Right lobe of liver (tissue), 6 donors: ENCODE results near the gene NRL. TPM values are rescaled to one million over a fixed set of nuclear protein-coding genes. Genes with fewer than 3 reads are reported as not detected.
"Not testable (repeated sequence)": the region's sequence is repeated elsewhere in the genome, so short reads cannot be mapped to it uniquely, and the experiment has no call there.

ENCODE experiments used
- ATAC-seq, 4 donors: fragments of 200-7000 bp; cut with Tn5 transposase; one replicate each; pipeline ENCODE4 v1.9.1; 2020; ENCODE audit warnings: mild to moderate bottlenecking in 4 of 4, moderate library complexity in 4 of 4
- DNase-seq, 3 donors: peaks; one replicate each; pipeline ENCODE4 v3.0.0-alpha.2; 2020
- H3K27ac ChIP-seq, 3 donors: fragments of 200-600 bp; one replicate each; pipeline ENCODE4 v1.8.0; 2022
- H3K27me3 ChIP-seq, 2 donors: fragments of 200-600 bp; one replicate each; pipeline ENCODE4 v1.8.0; 2022
- H3K36me3 ChIP-seq, 4 donors: fragments of 200-600 bp; sonication (generic) in 1 of 4; one replicate each; pipeline versions ENCODE4 v1.5.1 to v1.8.0; 2017 to 2022; ENCODE audit warnings: control low read depth in 1 of 4
- H3K4me1 ChIP-seq, 4 donors: fragments of 200-600 bp; sonication (generic) in 1 of 4; one replicate each; pipeline versions ENCODE4 v1.5.1 to v1.8.0; 2017 to 2022; ENCODE audit warnings: control low read depth in 1 of 4
- H3K4me3 ChIP-seq, 3 donors: fragments of 200-600 bp; one replicate each; pipeline ENCODE4 v1.8.0; 2022
- H3K9me3 ChIP-seq, 4 donors: fragments of 200-600 bp; sonication (generic) in 1 of 4; one replicate each; pipeline versions ENCODE4 v1.5.1 to v1.8.0; 2017 to 2022; ENCODE audit warnings: control low read depth in 1 of 4
- CTCF ChIP-seq, 4 donors: fragments of 200-600 bp in 3 of 4; fragments of 450-650 bp in 1 of 4; IDR thresholded peaks; one replicate each; pipeline versions ENCODE4 v1.5.1 to v1.8.0; 2016 to 2022; ENCODE audit warnings: antibody characterized with exemption in 4 of 4, mild to moderate bottlenecking in 2 of 4
- POLR2A ChIP-seq: fragments of 450-650 bp; IDR thresholded peaks from one replicate; pipeline ENCODE4 v1.6.1; 2017; ENCODE audit warnings: antibody characterized with exemption, mild to moderate bottlenecking
- WGBS: methylation state at CpG from one replicate; pipeline ENCODE4 v1.1.6; 2018; ENCODE audit warnings: low coverage, low lambda C conversion rate; ENCODE audit not compliant: insufficient coverage; ENCODE audit errors: missing lambda C conversion rate; 5-methylcytosine and 5-hydroxymethylcytosine counted together
- intact Hi-C, 2 donors: fragments of 100-400 bp; cut with DNase I; formaldehyde crosslinking; loops; one replicate each; pipeline versions ENCODE4 v1.11.2 to v1.14.1; 2022
- total RNA-seq, 6 experiments: library from RNA; depleted of rRNA in 2 of 6; stranded (reverse); fragments of >200 nt in 2 of 6; fragmentation: NEBNext Ultra II Directional in 3 of 6; extraction: Animal tissue kit (Norgen Biotek cat#: 25700) in 3 of 6; gene quantifications; one replicate each; pipeline versions ENCODE4 v1.1.0 to v1.2.4, GENCODE V29; 2016 to 2023
- donor health status: DM: no; HTN: yes; CAD: no.
- donor health status: DM: no; HTN: no; CAD: no.
- donor health status: DM: no; HTN: no; CAD: no.
- donor health status: DM: no; HTN: yes; CAD: no.
- donor health status: DM: no; HTN: yes; CAD: no.

Gene NRL
- total RNA-seq, 6 experiments from 2014 or later = 1.4 to 2.9 (median 2.1) TPM

GRCh38 chr14:24110523-24110922, 4.2 kb downstream of the NRL start:
- no peaks in the 10 kb centered on the region for H3K36me3 ChIP-seq
- H3K4me1 ChIP-seq = peaks cover 0 to 56% (median 18%) of the 10 kb centered on the region in 4 donors
- 26% methylated on average over 1 of the region's 1 CpG for WGBS
- intact Hi-C loops = no loop called here
- no peak for DNase-seq
- no peak overlapping the region for H3K27ac ChIP-seq
- ATAC-seq = no peak
- no peaks in the 10 kb centered on the region for H3K9me3 ChIP-seq
- H3K27me3 ChIP-seq = no peaks in the 10 kb centered on the region
- H3K4me3 ChIP-seq = no peak overlapping the region
- TF ChIP-seq POLR2A = no peak
- TF ChIP-seq CTCF (IDR thresholded peaks at IDR 0.05) = no peak

GRCh38 chr14:24110060-24110459, 4.7 kb downstream of the NRL start:
- ATAC-seq (no peak), DNase-seq (no peak)
- H3K27ac ChIP-seq = no peak overlapping the region
- intact Hi-C loops = no loop called here
- H3K9me3 ChIP-seq = no peaks in the 10 kb centered on the region
- WGBS = 76% methylated on average over 9 of the region's 9 CpGs
- H3K4me3 ChIP-seq = no peak overlapping the region
- peaks cover 0 to 61% (median 18%) of the 10 kb centered on the region in 4 donors for H3K4me1 ChIP-seq
- no peaks in the 10 kb centered on the region for H3K36me3 ChIP-seq
- TF ChIP-seq CTCF (IDR thresholded peaks at IDR 0.05) = no peak
- TF ChIP-seq POLR2A = no peak
- H3K27me3 ChIP-seq = no peaks in the 10 kb centered on the region

- peak overlapping the region in 1 of 3 donors; percentile 61 for H3K27ac ChIP-seq
Measured at GRCh38 chr14:24108336-24108874, 6.3 kb downstream of the NRL start.

GRCh38 chr14:24106672-24107271, 8.0 kb downstream of the NRL start:
- H3K27me3 ChIP-seq = no peaks in the 10 kb centered on the region
- no peaks in the 10 kb centered on the region for H3K9me3 ChIP-seq
- 48% methylated on average over 4 of the region's 4 CpGs for WGBS
- H3K4me1 ChIP-seq = peaks cover 0 to 84% (median 23%) of the 10 kb centered on the region in 4 donors
- intact Hi-C loops = no loop called here
- peaks cover 0 to 21% (median 4%) of the 10 kb centered on the region in 4 donors for H3K36me3 ChIP-seq
- DNase-seq (no peak), ATAC-seq (no peak)
- H3K4me3 ChIP-seq = no peak overlapping the region
- H3K27ac ChIP-seq = peak overlapping the region in 1 of 3 donors; percentile 73
- TF ChIP-seq CTCF (IDR thresholded peaks at IDR 0.05) (no peak), POLR2A (no peak)

More at GRCh38 chr14:24108336-24108874, 6.3 kb downstream of the NRL start:
- no peak for TF ChIP-seq POLR2A
- TF ChIP-seq CTCF (IDR thresholded peaks at IDR 0.05) = no peak
- Histone ChIP-seq H3K36me3 (peaks cover 0 to 8% (median 1%) of the 10 kb centered on the region in 4 donors), H3K4me3 (no peak overlapping the region), H3K9me3 (no peaks in the 10 kb centered on the region), H3K4me1 (peaks cover 0 to 71% (median 22%) of the 10 kb centered on the region in 4 donors), H3K27me3 (no peaks in the 10 kb centered on the region)
- no peak for DNase-seq
- intact Hi-C loops = no loop called here
- no peak for ATAC-seq
- WGBS = 39% methylated on average over 5 of the region's 5 CpGs

GRCh38 chr14:24105609-24106239, 9.0 kb downstream of the NRL start:
- ATAC-seq = peak in 2 of 4 donors; percentile 4 to 19
- H3K27me3 ChIP-seq, H3K4me3 ChIP-seq, H3K9me3 ChIP-seq, intact Hi-C loops, DNase-seq: not testable (repeated sequence)
- WGBS = 39% methylated on average over 6 of the region's 8 CpGs
- Histone ChIP-seq H3K27ac (peak overlapping the region in 2 of 3 donors; percentile 19 to 73), H3K36me3 (peaks cover 0 to 25% (median 4%) of the 10 kb centered on the region in 4 donors), H3K4me1 (peaks cover 0 to 91% (median 20%) of the 10 kb centered on the region in 4 donors)
